Ishikawa (cell line): ENCODE data around the gene SCFD2.

Experiments used
- CEBPB ChIP-seq: IDR thresholded peaks from 2 replicates; pipeline ENCODE4 v1.6.1; 2012
- CREB1 ChIP-seq: IDR thresholded peaks from 2 replicates; pipeline ENCODE4 v1.6.1; 2012; ENCODE audit warnings: low read depth
- EGR1 ChIP-seq: IDR thresholded peaks from 2 replicates; pipeline ENCODE4 v1.6.1; 2012
- EP300 ChIP-seq: IDR thresholded peaks from 2 replicates; pipeline ENCODE4 v1.6.1; 2012; ENCODE audit warnings: borderline replicate concordance
- FOXM1 ChIP-seq: IDR thresholded peaks from 2 replicates; pipeline ENCODE4 v1.6.1; 2012; ENCODE audit warnings: low read depth, borderline replicate concordance
- MAX ChIP-seq: IDR thresholded peaks from 2 replicates; pipeline ENCODE4 v1.6.1; 2012
- NFIC ChIP-seq: IDR thresholded peaks from 2 replicates; pipeline ENCODE4 v1.6.1; 2012
- RAD21 ChIP-seq: IDR thresholded peaks from 2 replicates; pipeline ENCODE4 v1.6.1; 2012; ENCODE audit warnings: low read depth
- REST ChIP-seq: IDR thresholded peaks from 2 replicates; pipeline ENCODE4 v1.6.1; 2012; ENCODE audit warnings: low read depth, mild to moderate bottlenecking
- TAF1 ChIP-seq: IDR thresholded peaks from 2 replicates; pipeline ENCODE4 v1.6.1; 2012; ENCODE audit warnings: low read depth, mild to moderate bottlenecking
- TCF12 ChIP-seq: IDR thresholded peaks from 2 replicates; pipeline ENCODE4 v1.6.1; 2012; ENCODE audit warnings: low read depth
- TEAD4 ChIP-seq: IDR thresholded peaks from 2 replicates; pipeline ENCODE4 v1.6.1; 2012
- USF1 ChIP-seq: IDR thresholded peaks from 2 replicates; pipeline ENCODE4 v1.6.1; 2012
- YY1 ChIP-seq: IDR thresholded peaks from 2 replicates; pipeline ENCODE4 v1.6.1; 2012; ENCODE audit warnings: low read depth
- ZBTB7A ChIP-seq: IDR thresholded peaks from 2 replicates; pipeline ENCODE4 v1.6.1; 2012; ENCODE audit warnings: low read depth

SCFD2 gene

GRCh38 chr4:52860361-52860760, 505.5 kb downstream of the SCFD2 start:
- no peak for TF ChIP-seq CEBPB
- TF ChIP-seq YY1, result no peak
- TF ChIP-seq FOXM1, result no peak
- no peak for TF ChIP-seq REST
- no peak for TF ChIP-seq MAX
- no peak for TF ChIP-seq RAD21
- no peak for TF ChIP-seq TCF12
- TF ChIP-seq CREB1, result no peak
- TF ChIP-seq TEAD4, result no peak

GRCh38 chr4:52856801-52857200, 509.1 kb downstream of the SCFD2 start:
- no peak for TF ChIP-seq NFIC
- TF ChIP-seq FOXM1, result no peak
- TF ChIP-seq REST, result no peak
- no peak for TF ChIP-seq CEBPB
- no peak for TF ChIP-seq RAD21
- TF ChIP-seq TEAD4, result no peak

GRCh38 chr4:52853351-52853750, 512.5 kb downstream of the SCFD2 start:
- TF ChIP-seq CREB1, result no peak
- no peak for TF ChIP-seq NFIC
- TF ChIP-seq TAF1, result no peak
- no peak for TF ChIP-seq EGR1
- no peak for TF ChIP-seq MAX
- TF ChIP-seq YY1, result no peak

- TF ChIP-seq ZBTB7A (no peak), CEBPB (no peak), MAX (no peak), TCF12 (no peak), REST (no peak), EP300 (no peak), YY1 (no peak), TEAD4 (no peak), EGR1 (no peak), TAF1 (no peak), USF1 (no peak), CREB1 (no peak), RAD21 (no peak), NFIC (no peak), FOXM1 (no peak)
Measured at GRCh38 chr4:52852711-52853110, 513.1 kb downstream of the SCFD2 start.

GRCh38 chr4:52852041-52852440, 513.8 kb downstream of the SCFD2 start:
- TF ChIP-seq EGR1 (no peak), FOXM1 (no peak), CEBPB (no peak), ZBTB7A (no peak), TAF1 (no peak), USF1 (no peak), EP300 (no peak), MAX (no peak), CREB1 (no peak), TCF12 (no peak), NFIC (no peak), TEAD4 (no peak), RAD21 (no peak), REST (no peak), YY1 (no peak)
